ENCODE data around the gene ZMYND8.

The ZMYND8 gene

DNA sequence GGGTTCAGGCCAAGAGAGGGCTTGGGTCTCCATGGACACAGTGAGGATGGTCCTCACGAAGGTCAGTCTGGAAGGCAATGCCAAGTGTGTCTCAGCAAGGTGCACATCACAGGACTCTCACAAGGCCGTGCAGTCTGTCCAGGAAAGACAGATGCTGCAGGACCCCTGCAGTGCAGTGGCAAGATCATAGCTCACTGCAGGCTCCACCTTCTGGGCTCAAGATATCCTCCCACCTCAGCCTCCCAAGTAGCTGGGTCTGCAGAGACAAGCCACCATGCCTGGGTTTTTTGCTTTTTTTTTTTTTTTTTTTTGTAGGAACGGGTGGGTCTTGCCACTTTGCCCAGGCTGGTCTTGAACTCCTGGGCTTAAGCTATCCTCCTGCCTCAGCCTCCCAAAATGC is 26.4 kb downstream of the ZMYND8 start:
- no peaks in the 10 kb centered on the region for H3K9me2 ChIP-seq (ENCODE audit: low read depth, low read length)
- H3K27ac ChIP-seq (ENCODE audit: low read depth, low read length, poor library complexity, severe bottlenecking): no peak overlapping the region
- H3K9me3 ChIP-seq (ENCODE audit: low read length): no peaks in the 10 kb centered on the region
- no peaks in the 10 kb centered on the region for H3F3A ChIP-seq (ENCODE audit: insufficient read depth, low read length)
- no peak overlapping the region for H3K4me2 ChIP-seq (ENCODE audit: low read length)
- peaks cover 93% of the 10 kb centered on the region for H3K79me2 ChIP-seq (ENCODE audit: insufficient read depth, low read length)
- H3K36me3 ChIP-seq (ENCODE audit: insufficient read depth, low read length): peaks cover 85% of the 10 kb centered on the region
- no peaks in the 10 kb centered on the region for H4K20me1 ChIP-seq (ENCODE audit: insufficient read depth, low read length)
- H2AFZ ChIP-seq (ENCODE audit: low read length): no peak overlapping the region
- no peak overlapping the region for H3K9ac ChIP-seq (ENCODE audit: low read length)
- TF ChIP-seq, protein P1, sequence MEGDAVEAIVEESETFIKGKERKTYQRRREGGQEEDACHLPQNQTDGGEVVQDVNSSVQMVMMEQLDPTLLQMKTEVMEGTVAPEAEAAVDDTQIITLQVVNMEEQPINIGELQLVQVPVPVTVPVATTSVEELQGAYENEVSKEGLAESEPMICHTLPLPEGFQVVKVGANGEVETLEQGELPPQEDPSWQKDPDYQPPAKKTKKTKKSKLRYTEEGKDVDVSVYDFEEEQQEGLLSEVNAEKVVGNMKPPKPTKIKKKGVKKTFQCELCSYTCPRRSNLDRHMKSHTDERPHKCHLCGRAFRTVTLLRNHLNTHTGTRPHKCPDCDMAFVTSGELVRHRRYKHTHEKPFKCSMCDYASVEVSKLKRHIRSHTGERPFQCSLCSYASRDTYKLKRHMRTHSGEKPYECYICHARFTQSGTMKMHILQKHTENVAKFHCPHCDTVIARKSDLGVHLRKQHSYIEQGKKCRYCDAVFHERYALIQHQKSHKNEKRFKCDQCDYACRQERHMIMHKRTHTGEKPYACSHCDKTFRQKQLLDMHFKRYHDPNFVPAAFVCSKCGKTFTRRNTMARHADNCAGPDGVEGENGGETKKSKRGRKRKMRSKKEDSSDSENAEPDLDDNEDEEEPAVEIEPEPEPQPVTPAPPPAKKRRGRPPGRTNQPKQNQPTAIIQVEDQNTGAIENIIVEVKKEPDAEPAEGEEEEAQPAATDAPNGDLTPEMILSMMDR (IDR thresholded peaks at IDR 0.05; ENCODE audit: low read length): no peak
- no peak for TF ChIP-seq EZH2 (IDR thresholded peaks at IDR 0.05; ENCODE audit: borderline replicate concordance, low read length)
- H3K4me1 ChIP-seq (ENCODE audit: insufficient read depth, low read length, severe bottlenecking): peaks cover under 1% of the 10 kb centered on the region
- no peak overlapping the region for H3K4me3 ChIP-seq (ENCODE audit: low read depth, low read length, poor library complexity, severe bottlenecking)
- H3K27me3 ChIP-seq (ENCODE audit: insufficient read depth, low read length): no peaks in the 10 kb centered on the region

DNA sequence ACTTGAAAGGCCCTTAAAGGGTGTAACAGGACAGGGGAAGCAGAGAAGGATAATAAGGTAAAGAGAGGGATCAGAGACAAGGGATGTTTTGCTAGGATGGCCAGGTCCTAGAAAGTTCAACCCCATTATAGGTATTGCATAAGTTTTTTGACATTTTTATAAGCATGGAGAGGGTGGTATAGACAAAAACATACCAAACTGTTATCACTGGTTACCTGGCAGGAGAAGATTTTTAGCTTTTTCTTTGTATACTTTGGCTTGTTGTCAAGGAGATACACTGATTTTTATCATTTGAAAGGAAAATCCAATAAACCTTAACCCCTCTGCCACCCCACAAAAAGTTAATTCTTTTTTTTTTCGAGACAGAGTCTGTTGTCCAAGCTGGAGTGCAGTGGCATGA is 28.4 kb downstream of the ZMYND8 start:
- Histone ChIP-seq H3K9ac (ENCODE audit: low read length) (no peak overlapping the region), H3K27ac (ENCODE audit: low read depth, low read length, poor library complexity, severe bottlenecking) (no peak overlapping the region), H4K20me1 (ENCODE audit: insufficient read depth, low read length) (0 out of 2 replicates have a peak, but pooled peaks cover 2% of the 10 kb centered on the region), H3K9me2 (ENCODE audit: low read depth, low read length) (no peaks in the 10 kb centered on the region), H3K4me3 (ENCODE audit: low read depth, low read length, poor library complexity, severe bottlenecking) (no peak overlapping the region), H3K9me3 (ENCODE audit: low read length) (no peaks in the 10 kb centered on the region), H2AFZ (ENCODE audit: low read length) (no peak overlapping the region), H3K36me3 (ENCODE audit: insufficient read depth, low read length) (peaks cover 82% of the 10 kb centered on the region), H3K79me2 (ENCODE audit: insufficient read depth, low read length) (peaks cover 98% of the 10 kb centered on the region), H3K4me1 (ENCODE audit: insufficient read depth, low read length, severe bottlenecking) (no peaks in the 10 kb centered on the region), H3K4me2 (ENCODE audit: low read length) (no peak overlapping the region), H3F3A (ENCODE audit: insufficient read depth, low read length) (no peaks in the 10 kb centered on the region), H3K27me3 (ENCODE audit: insufficient read depth, low read length) (no peaks in the 10 kb centered on the region)
- TF ChIP-seq, protein P1 (IDR thresholded peaks at IDR 0.05; ENCODE audit: low read length): no peak
- no peak for TF ChIP-seq EZH2 (IDR thresholded peaks at IDR 0.05; ENCODE audit: borderline replicate concordance, low read length)

- H3K4me2 ChIP-seq (ENCODE audit: low read length): no peak overlapping the region
- no peak for TF ChIP-seq EZH2 (IDR thresholded peaks at IDR 0.05; ENCODE audit: borderline replicate concordance, low read length)
- TF ChIP-seq, protein P1 (IDR thresholded peaks at IDR 0.05; ENCODE audit: low read length): no peak
- H2AFZ ChIP-seq (ENCODE audit: low read length): no peak overlapping the region
- no peaks in the 10 kb centered on the region for H3K4me1 ChIP-seq (ENCODE audit: insufficient read depth, low read length, severe bottlenecking)
- H3K9ac ChIP-seq (ENCODE audit: low read length): no peak overlapping the region
- no peaks in the 10 kb centered on the region for H3K27me3 ChIP-seq (ENCODE audit: insufficient read depth, low read length)
- 0 out of 2 replicates have a peak, but pooled peaks cover 2% of the 10 kb centered on the region for H4K20me1 ChIP-seq (ENCODE audit: insufficient read depth, low read length)
- H3K27ac ChIP-seq (ENCODE audit: low read depth, low read length, poor library complexity, severe bottlenecking): no peak overlapping the region
- no peak overlapping the region for H3K4me3 ChIP-seq (ENCODE audit: low read depth, low read length, poor library complexity, severe bottlenecking)
- no peaks in the 10 kb centered on the region for H3K9me3 ChIP-seq (ENCODE audit: low read length)
- H3K36me3 ChIP-seq (ENCODE audit: insufficient read depth, low read length): peaks cover 82% of the 10 kb centered on the region
- no peaks in the 10 kb centered on the region for H3K9me2 ChIP-seq (ENCODE audit: low read depth, low read length)
- H3K79me2 ChIP-seq (ENCODE audit: insufficient read depth, low read length): peaks cover 98% of the 10 kb centered on the region
- H3F3A ChIP-seq (ENCODE audit: insufficient read depth, low read length): no peaks in the 10 kb centered on the region
Measured at GRCh38 chr20:47327711-47328110, 28.8 kb downstream of the ZMYND8 start.

Measured in OCI-LY1 (cell line).